Lower leg skin (tissue), 3 donors: ENCODE data around the gene PTK6.

Experiments
- POLR2A ChIP-seq, 2 donors: fragments of 450-650 bp; IDR thresholded peaks; one replicate each; pipeline ENCODE4 v1.6.1; 2016 to 2017; ENCODE audit warnings: antibody characterized with exemption in 2 of 2, mild to moderate bottlenecking in 1 of 2, moderate library complexity in 1 of 2
- TF ChIP-seq, protein P1 (sequence below), 3 donors: fragments of 450-650 bp; IDR thresholded peaks; one replicate each; pipeline ENCODE4 v1.5.1; 2016; ENCODE audit warnings: antibody characterized with exemption in 3 of 3, mild to moderate bottlenecking in 3 of 3, moderate library complexity in 2 of 3

DNA sequence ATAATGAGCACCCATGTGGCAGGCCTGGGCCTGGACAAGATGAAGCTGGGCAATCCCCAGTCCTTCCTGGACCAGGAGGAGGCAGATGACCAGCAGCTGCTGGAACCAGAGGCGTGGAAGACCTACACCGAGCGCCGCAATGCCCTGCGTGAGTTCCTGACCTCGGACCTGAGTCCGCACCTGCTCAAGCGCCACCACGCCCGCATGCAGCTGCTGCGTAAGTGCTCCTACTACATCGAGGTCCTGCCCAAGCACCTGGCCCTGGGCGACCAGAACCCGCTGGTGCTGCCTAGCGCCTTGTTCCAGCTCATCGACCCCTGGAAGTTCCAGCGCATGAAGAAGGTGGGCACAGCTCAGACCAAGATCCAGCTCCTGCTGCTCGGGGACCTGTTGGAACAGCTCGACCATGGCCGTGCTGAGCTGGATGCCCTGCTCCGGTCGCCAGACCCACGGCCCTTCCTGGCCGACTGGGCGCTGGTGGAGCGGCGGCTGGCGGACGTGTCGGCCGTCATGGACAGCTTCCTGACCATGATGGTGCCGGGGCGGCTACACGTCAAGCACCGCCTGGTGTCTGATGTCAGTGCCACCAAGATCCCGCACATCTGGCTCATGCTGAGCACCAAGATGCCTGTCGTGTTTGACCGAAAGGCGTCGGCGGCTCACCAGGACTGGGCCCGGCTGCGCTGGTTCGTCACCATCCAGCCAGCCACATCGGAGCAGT, 18.6 kb upstream of the PTK6 start:
- TF ChIP-seq, protein P1, sequence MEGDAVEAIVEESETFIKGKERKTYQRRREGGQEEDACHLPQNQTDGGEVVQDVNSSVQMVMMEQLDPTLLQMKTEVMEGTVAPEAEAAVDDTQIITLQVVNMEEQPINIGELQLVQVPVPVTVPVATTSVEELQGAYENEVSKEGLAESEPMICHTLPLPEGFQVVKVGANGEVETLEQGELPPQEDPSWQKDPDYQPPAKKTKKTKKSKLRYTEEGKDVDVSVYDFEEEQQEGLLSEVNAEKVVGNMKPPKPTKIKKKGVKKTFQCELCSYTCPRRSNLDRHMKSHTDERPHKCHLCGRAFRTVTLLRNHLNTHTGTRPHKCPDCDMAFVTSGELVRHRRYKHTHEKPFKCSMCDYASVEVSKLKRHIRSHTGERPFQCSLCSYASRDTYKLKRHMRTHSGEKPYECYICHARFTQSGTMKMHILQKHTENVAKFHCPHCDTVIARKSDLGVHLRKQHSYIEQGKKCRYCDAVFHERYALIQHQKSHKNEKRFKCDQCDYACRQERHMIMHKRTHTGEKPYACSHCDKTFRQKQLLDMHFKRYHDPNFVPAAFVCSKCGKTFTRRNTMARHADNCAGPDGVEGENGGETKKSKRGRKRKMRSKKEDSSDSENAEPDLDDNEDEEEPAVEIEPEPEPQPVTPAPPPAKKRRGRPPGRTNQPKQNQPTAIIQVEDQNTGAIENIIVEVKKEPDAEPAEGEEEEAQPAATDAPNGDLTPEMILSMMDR (IDR thresholded peaks at IDR 0.05): no peak
- no peak for TF ChIP-seq POLR2A (IDR thresholded peaks at IDR 0.05)
